ENCODE results near the gene DPH6. TPM values are rescaled to one million over a fixed set of nuclear protein-coding genes. Genes with fewer than 3 reads are reported as not detected.
"Not testable (repeated sequence)": the region's sequence is repeated elsewhere in the genome, so short reads cannot be mapped to it uniquely, and the experiment has no call there.

Gene DPH6
- 10 to 100 TPM; 17.0 to 41.3 (median 26.0) TPM for total RNA-seq

GRCh38 chr15:35545824-35546510 is at the start of gene DPH6:
Gene DPH6 (minus strand): TSS chr15:35546165. CDS start chr15:35546141, 24 bp downstream.
- Histone ChIP-seq H3K4me1 (peaks cover 0 to 13% (median 0%) of the 10 kb centered on the region in 4 donors), H3K36me3 (no peaks in the 10 kb centered on the region), H3K27me3 (no peaks in the 10 kb centered on the region), H3K27ac (peak within 1 kb of the TSS; percentile 87 to 95 (median 92)), H3K4me3 (peak within 1 kb of the TSS; percentile 66 to 77 (median 70)), H3K9me3 (no peaks in the 10 kb centered on the region)
- peak in 3 of 6 experiments; percentile 9 to 52 (median 30) for TF ChIP-seq CTCF (IDR thresholded peaks at IDR 0.05)
- peak; percentile 59 to 63 for TF ChIP-seq POLR2A (IDR thresholded peaks at IDR 0.05)
- DNase-seq: peak; percentile 76 to 91 (median 90)

GRCh38 chr15:35595656-35596055 is 49.7 kb upstream of the DPH6 start:
- no peaks in the 10 kb centered on the region for H3K36me3 ChIP-seq
- DNase-seq: no peak
- H3K27me3 ChIP-seq: no peaks in the 10 kb centered on the region
- H3K27ac ChIP-seq: no peak overlapping the region
- no peaks in the 10 kb centered on the region for H3K4me1 ChIP-seq
- H3K9me3 ChIP-seq: no peaks in the 10 kb centered on the region
- no peak for TF ChIP-seq CTCF (IDR thresholded peaks at IDR 0.05)
- TF ChIP-seq POLR2A (IDR thresholded peaks at IDR 0.05): no peak
- H3K4me3 ChIP-seq: no peak overlapping the region

- H3K9me3 ChIP-seq, H3K36me3 ChIP-seq, DNase-seq, H3K27ac ChIP-seq, H3K4me3 ChIP-seq, H3K27me3 ChIP-seq, H3K4me1 ChIP-seq: not testable (repeated sequence)
These were observed 46.0 kb upstream of the DPH6 start for GRCh38 chr15:35591987-35592386.

GRCh38 chr15:35583863-35584528 is 38.0 kb upstream of the DPH6 start:
- Histone ChIP-seq H3K4me1 (no peaks in the 10 kb centered on the region), H3K36me3 (no peaks in the 10 kb centered on the region), H3K27me3 (no peaks in the 10 kb centered on the region), H3K9me3 (no peaks in the 10 kb centered on the region), H3K27ac (no peak overlapping the region), H3K4me3 (no peak overlapping the region)
- DNase-seq: no peak
- TF ChIP-seq POLR2A (IDR thresholded peaks at IDR 0.05): no peak
- TF ChIP-seq CTCF (IDR thresholded peaks at IDR 0.05): no peak

- no peak for DNase-seq
- H3K27ac ChIP-seq: no peak overlapping the region
- no peaks in the 10 kb centered on the region for H3K4me1 ChIP-seq
- H3K9me3 ChIP-seq: no peaks in the 10 kb centered on the region
- H3K36me3 ChIP-seq: no peaks in the 10 kb centered on the region
- TF ChIP-seq CTCF (IDR thresholded peaks at IDR 0.05): no peak
- no peak for TF ChIP-seq POLR2A (IDR thresholded peaks at IDR 0.05)
- H3K27me3 ChIP-seq: no peaks in the 10 kb centered on the region
- no peak overlapping the region for H3K4me3 ChIP-seq
These were observed 34.6 kb upstream of the DPH6 start for GRCh38 chr15:35580606-35581005.

GRCh38 chr15:35567392-35567791 is 21.4 kb upstream of the DPH6 start:
- no peak for TF ChIP-seq CTCF (IDR thresholded peaks at IDR 0.05)
- no peak for TF ChIP-seq POLR2A (IDR thresholded peaks at IDR 0.05)
- no peaks in the 10 kb centered on the region for H3K27me3 ChIP-seq
- H3K4me1 ChIP-seq: no peaks in the 10 kb centered on the region
- no peaks in the 10 kb centered on the region for H3K9me3 ChIP-seq
- H3K36me3 ChIP-seq: no peaks in the 10 kb centered on the region
- no peak overlapping the region for H3K4me3 ChIP-seq
- no peak for DNase-seq
- no peak overlapping the region for H3K27ac ChIP-seq

Data from Peyer's patch (tissue), 4 donors.